ENCODE measurements around the gene SP6. TPM values are rescaled to one million over a fixed set of nuclear protein-coding genes. Genes with fewer than 3 reads are reported as not detected.

SP6 gene
- total and polyA plus RNA-seq, 2 of the 8 experiments (the other 6 are each of a cell fraction or from before 2014, with no cell fraction given) = 1.2 to 1.5 TPM

- TF ChIP-seq ATF3 (IDR thresholded peaks at IDR 0.05; ENCODE audit: insufficient read depth, low read depth, low read length) = no peak
- TF ChIP-seq HDAC6 (IDR thresholded peaks at IDR 0.05; ENCODE audit: low read depth, low read length) = no peak
- TF ChIP-seq EP300 (IDR thresholded peaks at IDR 0.05; ENCODE audit: borderline replicate concordance in 1 of 2, low read depth in 2 of 2, low read length in 2 of 2) = no peak
- no peak for TF ChIP-seq POU5F1 (IDR thresholded peaks at IDR 0.05; ENCODE audit: low read depth, low read length)
- Histone ChIP-seq H3K79me1 (ENCODE audit: low read depth, low read length) (no peaks in the 10 kb centered on the region), H2BK20ac (ENCODE audit: low read length) (no peak overlapping the region), H2BK12ac (ENCODE audit: low read depth, low read length) (no peak overlapping the region), H3K4ac (replicated peaks; ENCODE audit: insufficient read length, low read depth, low read length) (no peak overlapping the region), H4K20me1 (replicated peaks in 1 of 2; ENCODE audit: control insufficient read depth in 1 of 2, insufficient read depth in 2 of 2, low read length in 2 of 2) (peaks cover 2 to 5% of the 10 kb centered on the region in 2 experiments), H2BK15ac (ENCODE audit: low read length) (no peak overlapping the region), H3K56ac (replicated peaks; ENCODE audit: insufficient read length, low read depth, low read length) (no peak overlapping the region), H3K23me2 (ENCODE audit: low read depth, low read length) (peaks cover 16% of the 10 kb centered on the region), H3K27me3 (replicated peaks in 1 of 4; ENCODE audit: control insufficient read depth in 3 of 4, extremely low read depth in 1 of 4, insufficient read depth in 3 of 4, low read length in 3 of 4) (peaks cover 39 to 72% (median 68%) of the 10 kb centered on the region in 4 experiments), H3K23ac (ENCODE audit: insufficient read length) (no peak overlapping the region), H3K27ac (ENCODE audit: low read depth, low read length) (no peak overlapping the region), H3K79me2 (ENCODE audit: control insufficient read depth in 1 of 2, insufficient read depth in 2 of 2, low read length in 2 of 2) (no peaks in the 10 kb centered on the region), H3K36me3 (ENCODE audit: control insufficient read depth in 2 of 4, insufficient read depth in 4 of 4, low read length in 3 of 4) (no peaks in the 10 kb centered on the region), H3K9me3 (ENCODE audit: insufficient read depth in 2 of 2, low read depth in 1 of 2, low read length in 1 of 2) (no peaks in the 10 kb centered on the region), H4K8ac (ENCODE audit: extremely low read depth, insufficient read depth, low read length) (no peak overlapping the region), H3K4me3 (ENCODE audit: extremely low read depth in 1 of 4, insufficient read depth in 2 of 4, low read depth in 3 of 4, low read length in 4 of 4) (no peak overlapping the region), H3K9ac (replicated peaks in 1 of 4; ENCODE audit: extremely low read depth in 1 of 4, low read depth in 3 of 4, low read length in 3 of 4) (no peak overlapping the region), H3K4me2 (ENCODE audit: insufficient read depth in 1 of 2, low read depth in 2 of 2, low read length in 2 of 2) (no peak overlapping the region), H2BK120ac (replicated peaks; ENCODE audit: low read depth, low read length) (no peak overlapping the region), H4K91ac (replicated peaks; ENCODE audit: insufficient read length, low read length) (no peak overlapping the region), H3K4me1 (replicated peaks in 1 of 4; ENCODE audit: control insufficient read depth in 3 of 4, insufficient read depth in 4 of 4, low read length in 3 of 4) (peaks cover 4 to 16% (median 11%) of the 10 kb centered on the region in 4 experiments), H3K18ac (ENCODE audit: extremely low read depth, low read length) (no peak overlapping the region), H2AFZ (ENCODE audit: low read length) (no peak overlapping the region), H2AK5ac (ENCODE audit: low read depth, low read length) (no peak overlapping the region), H2BK5ac (ENCODE audit: low read depth, low read length) (no peak overlapping the region), H4K5ac (ENCODE audit: insufficient read length, low read depth, low read length) (no peak overlapping the region), H3K14ac (ENCODE audit: insufficient read length) (no peak overlapping the region)
- WGBS, 2 experiments (ENCODE audit: extremely low coverage in 1 of 2, insufficient coverage in 1 of 2, insufficient read length in 1 of 2, insufficient replicate concordance in 2 of 2, low coverage in 1 of 2, low lambda C conversion rate in 2 of 2, missing lambda C conversion rate in 1 of 2) = 72% methylated on average over 5 of the region's 5 CpGs; no CpG with 5 or more reads in 1 of the 2 experiments
- no peak for FAIRE-seq
- ChIA-PET CTCF (ENCODE audit: partially characterized antibody) (interaction anchor here (15.3 to 33.0 kb wide), 5 partner anchors 3 to 95 kb away, joined by 246 to 1206 read pairs (median 373); partner anchors contain the start of genes PNPO, PRR15L, SCRN2 and SP2), POLR2A (ENCODE audit: partially characterized antibody) (interaction anchor here (1.2 to 1.5 kb wide), 2 partner anchors 9 to 29 kb away, joined by 4 read pairs; no protein-coding TSS in a partner anchor)
- DNase-seq (ENCODE audit: low read depth in 1 of 2, low spot score in 2 of 2) = no peak
These were observed 2.7 kb upstream of the SP6 start for GRCh38 chr17:47853616-47854015.

Data from H1 (cell line).